GM21360 (cell line): ENCODE data around the gene DHCR24.
"Not testable (repeated sequence)": the region's sequence is repeated elsewhere in the genome, so short reads cannot be mapped to it uniquely, and the experiment has no call there.

ENCODE experiments used
- ATAC-seq: cut with Tn5 transposase; IDR thresholded peaks from one replicate; pipeline ENCODE4 v1.9.1; 2021; ENCODE audit warnings: mild to moderate bottlenecking, moderate library complexity; ENCODE audit not compliant: unreplicated experiment

Gene DHCR24, protein sequence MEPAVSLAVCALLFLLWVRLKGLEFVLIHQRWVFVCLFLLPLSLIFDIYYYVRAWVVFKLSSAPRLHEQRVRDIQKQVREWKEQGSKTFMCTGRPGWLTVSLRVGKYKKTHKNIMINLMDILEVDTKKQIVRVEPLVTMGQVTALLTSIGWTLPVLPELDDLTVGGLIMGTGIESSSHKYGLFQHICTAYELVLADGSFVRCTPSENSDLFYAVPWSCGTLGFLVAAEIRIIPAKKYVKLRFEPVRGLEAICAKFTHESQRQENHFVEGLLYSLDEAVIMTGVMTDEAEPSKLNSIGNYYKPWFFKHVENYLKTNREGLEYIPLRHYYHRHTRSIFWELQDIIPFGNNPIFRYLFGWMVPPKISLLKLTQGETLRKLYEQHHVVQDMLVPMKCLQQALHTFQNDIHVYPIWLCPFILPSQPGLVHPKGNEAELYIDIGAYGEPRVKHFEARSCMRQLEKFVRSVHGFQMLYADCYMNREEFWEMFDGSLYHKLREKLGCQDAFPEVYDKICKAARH

DNA sequence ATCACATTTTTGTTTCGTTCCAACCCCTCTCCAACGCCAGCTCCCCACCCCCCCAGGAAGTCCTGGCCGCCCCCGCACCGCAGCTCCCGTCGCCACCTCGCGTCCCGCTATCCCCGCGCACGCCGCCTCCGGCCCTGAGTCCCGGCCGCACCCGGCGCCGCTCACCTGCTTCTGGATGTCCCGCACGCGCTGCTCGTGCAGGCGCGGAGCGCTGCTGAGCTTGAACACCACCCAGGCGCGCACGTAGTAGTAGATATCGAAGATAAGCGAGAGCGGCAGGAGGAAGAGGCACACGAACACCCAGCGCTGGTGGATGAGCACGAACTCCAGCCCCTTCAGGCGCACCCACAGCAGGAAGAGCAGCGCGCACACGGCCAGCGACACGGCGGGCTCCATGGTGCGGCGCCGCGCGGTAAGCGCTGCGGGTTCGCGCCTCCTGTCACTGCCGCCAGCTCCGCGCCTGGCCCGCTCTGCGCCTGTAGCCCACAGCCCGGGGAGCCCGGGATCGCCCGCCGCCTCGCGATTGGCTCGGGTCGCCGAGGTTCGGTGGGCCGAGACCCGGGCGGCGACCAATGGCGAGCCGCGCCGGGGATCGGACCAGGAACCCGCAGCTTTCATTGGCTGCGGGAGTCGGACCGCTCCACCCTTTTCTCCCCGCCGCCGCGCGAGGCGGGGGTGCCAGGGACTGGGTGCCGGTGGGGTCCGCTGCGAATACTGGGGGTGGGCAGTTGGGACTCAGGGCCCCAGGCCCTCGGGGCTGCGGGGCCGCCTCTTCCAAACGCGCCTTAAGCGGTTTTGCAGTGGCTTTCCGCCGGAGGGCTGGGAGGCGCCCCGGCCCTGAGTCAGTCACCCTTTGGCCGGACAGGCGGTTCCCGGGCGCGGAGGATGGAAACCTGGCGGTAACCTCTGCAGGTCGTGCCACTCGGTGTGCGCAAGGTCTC is at the start of gene DHCR24:
TSS of gene DHCR24 (minus strand) at position 472 of the 941 bp plus-strand sequence. CDS start at position 396, 76 bp downstream.
- peak; percentile 90 for ATAC-seq

- ATAC-seq: no peak
Observed at GRCh38 chr1:54936791-54937190, 49.8 kb upstream of the DHCR24 start.

DNA sequence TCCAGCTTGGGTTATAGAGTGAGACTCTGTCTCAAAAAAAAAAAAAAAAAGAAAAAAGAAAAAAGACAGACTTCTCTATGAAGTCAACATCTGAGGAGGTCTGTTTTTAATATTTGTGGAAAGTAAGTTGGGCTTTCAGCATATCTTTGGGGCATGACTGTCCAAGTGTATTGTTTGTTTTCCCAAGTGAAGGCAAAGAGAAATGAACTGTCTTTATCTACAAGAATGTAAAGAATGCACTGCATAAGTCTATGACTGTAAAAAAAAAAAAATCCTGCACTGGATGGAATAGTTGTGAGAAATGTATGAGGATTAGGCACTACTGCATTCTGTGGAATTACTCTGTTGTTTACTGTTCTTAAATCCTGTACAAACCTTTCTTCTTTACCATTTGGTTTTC is 47.9 kb upstream of the DHCR24 start:
- no peak for ATAC-seq

GRCh38 chr1:54934081-54934480 is 47.1 kb upstream of the DHCR24 start:
- not testable (repeated sequence) for ATAC-seq

DNA sequence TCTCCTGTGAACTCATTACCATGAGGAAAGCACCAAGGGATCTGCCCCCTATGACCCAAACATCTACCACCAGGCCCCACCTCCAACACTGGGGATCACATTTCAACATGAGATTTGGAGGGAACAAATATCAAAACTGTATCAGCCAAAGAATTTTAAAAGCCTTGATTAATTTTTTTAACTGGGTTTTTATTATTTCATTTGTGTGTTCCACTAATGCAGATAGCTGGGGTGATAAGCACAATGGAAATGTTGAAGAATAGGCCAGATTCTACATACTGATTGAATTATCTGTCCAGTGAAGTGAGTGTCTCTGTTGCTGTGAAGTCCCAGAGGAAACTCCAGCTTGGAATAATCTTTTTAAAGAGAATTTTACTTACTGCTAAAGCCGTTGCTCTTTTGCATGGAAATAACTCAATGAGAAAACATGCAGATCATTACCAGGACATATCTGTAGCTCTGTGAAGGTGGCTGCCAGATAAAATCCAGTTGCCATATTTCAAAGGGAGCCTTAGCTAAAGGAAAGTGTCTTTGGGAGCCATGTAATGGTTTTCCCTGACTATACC is 44.4 kb upstream of the DHCR24 start:
- ATAC-seq: no peak

- ATAC-seq: no peak
Observed at GRCh38 chr1:54929700-54930099, 42.7 kb upstream of the DHCR24 start.

DNA sequence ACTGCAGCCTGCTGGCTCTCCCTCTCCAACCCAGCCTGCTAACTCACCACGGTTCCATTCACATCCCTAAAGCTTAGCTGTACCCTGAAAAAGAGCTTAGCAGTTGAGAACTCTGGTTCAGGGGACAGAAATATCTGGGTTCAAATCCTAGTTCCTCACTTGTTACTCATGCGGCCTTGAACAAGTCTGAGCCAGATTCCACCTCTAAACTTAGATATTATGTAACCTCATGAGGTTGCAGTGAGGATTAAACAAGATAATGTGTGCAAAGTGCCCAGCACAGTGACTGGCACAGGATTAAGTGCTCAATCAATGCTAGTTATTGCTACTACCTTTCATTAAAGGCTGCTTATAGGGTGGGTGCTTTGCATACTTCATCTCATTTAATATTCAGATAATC is 41.3 kb upstream of the DHCR24 start:
- ATAC-seq: no peak

GRCh38 chr1:54927472-54928240 is 40.7 kb upstream of the DHCR24 start:
- no peak for ATAC-seq

- ATAC-seq: no peak
Observed at GRCh38 chr1:54926970-54927369, 40.0 kb upstream of the DHCR24 start.

DNA sequence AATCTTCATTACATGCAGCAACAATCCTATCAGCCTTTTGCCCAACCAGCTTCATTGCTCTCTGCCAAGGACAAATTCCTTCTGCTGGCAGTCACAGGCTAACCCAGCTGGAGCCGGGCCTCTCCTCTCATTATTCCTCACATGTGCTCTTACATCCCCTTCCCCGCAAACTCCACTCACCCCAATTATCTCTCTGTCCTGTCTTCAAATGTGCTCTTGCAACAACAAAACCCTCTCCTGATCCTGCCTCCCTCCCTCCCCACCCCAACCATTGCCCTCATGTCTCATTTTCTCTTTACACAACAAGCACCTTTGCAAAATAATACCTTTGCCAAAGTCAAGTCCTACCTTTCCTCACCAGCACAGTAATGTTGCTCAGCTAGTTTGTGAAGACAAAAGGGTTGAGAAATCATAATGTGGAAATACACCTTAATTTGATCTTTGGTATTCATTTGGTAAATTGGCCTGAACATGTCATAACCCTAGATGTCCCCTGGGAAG is 36.0 kb upstream of the DHCR24 start:
- ATAC-seq: no peak

DNA sequence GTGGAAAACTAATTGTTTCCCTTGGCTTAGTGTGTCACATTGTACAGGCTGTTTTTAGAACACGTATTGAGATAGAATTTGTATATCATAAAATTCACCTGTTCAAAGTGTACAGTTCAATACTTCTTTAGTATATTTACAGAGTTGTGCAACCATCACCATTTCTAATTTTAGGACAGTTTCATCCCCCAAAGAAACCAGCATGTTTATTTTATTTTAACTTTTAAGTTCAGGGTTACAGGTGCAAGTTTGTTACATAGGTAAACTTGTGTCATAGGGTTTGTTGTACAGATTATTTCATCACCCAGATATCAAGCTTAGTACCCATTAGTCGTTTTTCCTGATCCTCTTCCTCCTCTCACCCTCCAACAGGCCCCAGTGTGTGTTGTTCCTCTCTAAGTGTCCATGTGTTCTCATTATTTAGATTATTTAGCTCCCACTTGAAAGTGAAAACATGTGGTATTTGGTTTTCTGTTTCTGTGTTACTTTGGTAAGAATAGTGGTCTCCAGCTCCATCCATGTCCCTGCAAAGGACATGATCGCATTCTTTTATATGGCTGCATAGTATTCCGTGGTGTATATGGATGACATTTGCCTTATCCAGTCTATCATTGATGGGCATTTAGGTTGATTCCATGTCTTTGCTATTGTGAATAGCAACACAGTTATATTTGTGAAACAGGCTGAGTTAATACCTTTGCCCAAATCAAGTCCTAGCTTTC is 35.2 kb upstream of the DHCR24 start:
- ATAC-seq: no peak

- no peak for ATAC-seq
Observed at GRCh38 chr1:54919367-54920359, 32.7 kb upstream of the DHCR24 start.

DNA sequence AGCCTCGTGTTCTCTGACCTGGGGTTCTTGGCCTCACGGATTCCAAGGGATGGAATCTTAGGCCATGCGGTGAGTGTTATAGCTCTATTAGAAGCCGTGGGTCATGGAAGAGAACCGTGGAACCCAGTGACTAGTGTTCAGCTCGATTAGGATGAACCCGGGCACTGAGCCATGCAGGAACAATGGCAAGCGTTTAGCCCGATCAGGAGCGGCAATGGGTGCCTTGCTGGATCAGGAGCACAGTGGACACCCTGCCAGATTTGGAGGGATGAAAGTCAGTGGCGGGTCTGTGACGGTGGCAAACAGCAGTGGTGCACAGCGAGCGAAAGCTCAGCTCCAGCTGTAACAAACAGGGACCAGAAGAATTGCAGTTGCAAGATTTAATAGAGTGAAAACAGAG is 24.1 kb upstream of the DHCR24 start:
- ATAC-seq: not testable (repeated sequence)

GRCh38 chr1:54906586-54906985 is 19.6 kb upstream of the DHCR24 start:
- ATAC-seq: no peak

DNA sequence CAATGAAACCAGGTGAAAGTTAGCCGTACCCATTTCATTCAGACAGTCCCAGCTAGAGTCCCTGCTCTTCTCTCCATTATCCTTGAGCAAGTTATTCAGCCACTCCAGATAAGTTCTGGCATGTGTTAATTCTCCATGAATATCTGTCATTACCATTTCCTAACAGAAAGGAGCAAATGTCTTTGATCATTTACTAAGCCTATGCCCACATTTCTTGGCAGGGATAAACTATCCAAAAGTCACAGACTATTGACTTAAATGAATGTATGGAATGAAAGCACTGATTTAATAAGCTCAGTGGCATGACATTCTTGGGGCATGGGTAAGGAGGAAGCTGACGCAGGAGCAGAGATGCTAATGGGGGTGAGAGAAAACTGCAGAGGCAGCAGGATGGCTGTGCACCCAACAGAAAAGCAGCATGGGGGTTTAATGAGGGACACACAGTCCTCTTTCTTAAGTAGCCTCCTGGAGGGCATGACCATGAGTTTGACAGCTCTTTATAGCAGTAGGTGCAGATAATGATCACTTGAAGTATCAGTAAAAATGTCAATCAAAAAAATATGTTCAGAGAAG is 17.6 kb upstream of the DHCR24 start:
- no peak for ATAC-seq

- ATAC-seq: no peak
Observed at GRCh38 chr1:54894271-54894670, 7.3 kb upstream of the DHCR24 start.

DNA sequence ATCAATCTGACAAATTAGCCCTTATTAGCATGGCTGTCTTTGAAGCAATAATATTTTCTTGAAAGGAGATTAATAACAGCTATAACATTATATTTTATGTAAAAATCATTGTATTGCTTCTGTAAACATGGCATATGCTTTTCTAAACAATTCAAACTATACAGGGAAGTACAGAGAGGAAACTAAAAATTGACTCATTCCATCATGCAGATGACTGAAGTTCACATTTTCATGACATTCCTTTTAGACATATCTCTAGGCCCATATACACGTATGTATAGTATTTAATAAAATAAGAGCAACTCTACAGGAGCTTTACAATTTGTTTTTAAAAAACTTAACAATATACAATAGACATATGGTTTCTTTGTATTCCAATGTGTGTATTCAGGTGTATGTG is 5.6 kb upstream of the DHCR24 start:
- no peak for ATAC-seq

DNA sequence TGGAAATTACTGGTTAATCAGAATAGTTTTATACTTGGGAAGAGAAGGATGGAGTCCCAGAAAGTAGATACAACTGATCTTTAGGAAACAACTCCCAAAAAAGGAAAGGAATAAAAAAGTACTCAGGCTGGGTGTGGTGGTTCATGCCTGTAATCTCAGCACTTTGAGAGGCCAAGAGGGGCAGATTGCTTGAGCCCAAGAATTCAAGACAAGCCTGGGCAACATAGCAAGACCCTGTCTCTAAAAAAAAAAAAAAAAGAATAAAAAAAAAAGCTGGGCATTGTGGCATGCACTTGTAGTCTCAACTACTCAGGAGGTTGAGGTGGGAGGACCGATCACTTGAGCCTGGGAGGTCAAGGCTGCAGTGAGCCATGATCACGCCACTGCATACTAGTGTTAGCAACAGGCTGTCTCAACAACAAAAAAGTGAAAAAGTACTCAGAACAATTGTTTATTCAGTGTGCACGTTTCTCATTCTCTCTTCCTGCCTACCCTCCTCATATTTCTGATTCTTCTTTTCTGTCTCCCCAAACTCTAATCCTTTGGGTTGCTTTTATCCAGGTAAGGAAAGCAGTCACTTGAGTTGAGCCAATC is 2.2 kb upstream of the DHCR24 start:
- no peak for ATAC-seq
